GM19395 (cell line): ENCODE data around the gene BASP1.
"Not testable (repeated sequence)": the region's sequence is repeated elsewhere in the genome, so short reads cannot be mapped to it uniquely, and the experiment has no call there.

Experiments used
- ATAC-seq: cut with Tn5 transposase; IDR thresholded peaks from one replicate; pipeline ENCODE4 v1.9.1; 2021; ENCODE audit warnings: mild to moderate bottlenecking, moderate library complexity; ENCODE audit not compliant: unreplicated experiment

The BASP1 gene

GRCh38 chr5:17190799-17191391 is 26.5 kb upstream of the BASP1 start:
- ATAC-seq = no peak

GRCh38 chr5:17191574-17191973 is 25.9 kb upstream of the BASP1 start:
- ATAC-seq = not testable (repeated sequence)

- ATAC-seq = no peak
Measured at GRCh38 chr5:17192191-17192590, 25.2 kb upstream of the BASP1 start.

GRCh38 chr5:17196024-17196423 is 21.4 kb upstream of the BASP1 start:
- ATAC-seq = no peak

GRCh38 chr5:17196697-17197096 is 20.7 kb upstream of the BASP1 start:
- ATAC-seq = no peak

- peak; percentile 90 for ATAC-seq
Measured at GRCh38 chr5:17203329-17204132, 13.9 kb upstream of the BASP1 start.

- no peak for ATAC-seq
Measured at GRCh38 chr5:17204133-17204489, 13.3 kb upstream of the BASP1 start.

- no peak for ATAC-seq
Measured at GRCh38 chr5:17206021-17206420, 11.4 kb upstream of the BASP1 start.

GRCh38 chr5:17212191-17212590 is 5.2 kb upstream of the BASP1 start:
- ATAC-seq = no peak

GRCh38 chr5:17212996-17213395 is 4.4 kb upstream of the BASP1 start:
- no peak for ATAC-seq

GRCh38 chr5:17213938-17214337 is 3.5 kb upstream of the BASP1 start:
- ATAC-seq = no peak

GRCh38 chr5:17214893-17215292 is 2.5 kb upstream of the BASP1 start:
- ATAC-seq = no peak

- no peak for ATAC-seq
Measured at GRCh38 chr5:17215361-17215760, 2.1 kb upstream of the BASP1 start.

- ATAC-seq = peak; percentile 51
Measured at GRCh38 chr5:17216176-17216973, 1.1 kb upstream of the BASP1 start.

GRCh38 chr5:17216974-17217492 is 398 bp upstream of the BASP1 start:
- ATAC-seq = no peak

GRCh38 chr5:17218353-17219005 is 1.0 kb downstream of the BASP1 start:
- ATAC-seq = peak; percentile 44

GRCh38 chr5:17219006-17219422 is 1.6 kb downstream of the BASP1 start:
- peak; percentile 26 for ATAC-seq

- ATAC-seq = no peak
Measured at GRCh38 chr5:17219469-17219868, 2.0 kb downstream of the BASP1 start.

- no peak for ATAC-seq
Measured at GRCh38 chr5:17219992-17220391, 2.6 kb downstream of the BASP1 start.

- ATAC-seq = no peak
Measured at GRCh38 chr5:17220469-17220868, 3.0 kb downstream of the BASP1 start.
